ENCODE data around the gene ADGRG4. TPM values are rescaled to one million over a fixed set of nuclear protein-coding genes. Genes with fewer than 3 reads are reported as not detected.

Gene ADGRG4
- not detected in 2 replicates for total RNA-seq

GRCh38 chrX:136300721-136301120 is at the start of gene ADGRG4:
ADGRG4 (plus strand) TSS chrX:136300963; CDS start chrX:136308778, 7,815 bp downstream.

GRCh38 chrX:136251041-136251991 is 49.4 kb upstream of the ADGRG4 start, which contains the start of gene MAP7D3:
MAP7D3 (minus strand) TSS chrX:136251400; CDS start chrX:136251358, 42 bp downstream.

Other genes starting within 250 kb of the ADGRG4 start
- gene FHL1, start 153.4 kb upstream of the ADGRG4 start, total RNA-seq = 168 and 339 TPM in 2 replicates
- 19.8 and 25.5 TPM in 2 replicates for gene MAP7D3, start 49.6 kb upstream of the ADGRG4 start, total RNA-seq
- not detected in 2 replicates for gene BRS3, start 187.0 kb downstream of the ADGRG4 start, total RNA-seq
- 39.8 and 47.0 TPM in 2 replicates for gene HTATSF1, start 196.6 kb downstream of the ADGRG4 start, total RNA-seq
- gene VGLL1, start 231.3 kb downstream of the ADGRG4 start, total RNA-seq = not detected in 2 replicates

All from aortic smooth muscle cell (primary cell).